ENCODE results near the gene NTSR1. TPM values are rescaled to one million over a fixed set of nuclear protein-coding genes. Genes with fewer than 3 reads are reported as not detected.

NTSR1 gene
- total RNA-seq, 4 donors from 2014 or later, result 0.04 to 0.13 TPM; not detected in 2

- no peaks in the 10 kb centered on the region for H3K4me1 ChIP-seq
- in situ Hi-C loops (cut with MboI; ENCODE audit: low sequenced_read_pairs in 4 of 4) (no loop called here), intact Hi-C loops (cut with DNase I; ENCODE audit: low total_unique reads) (no loop called here)
- TF ChIP-seq POLR2A (IDR thresholded peaks at IDR 0.05) (no peak), CTCF (IDR thresholded peaks at IDR 0.05 in 4 of 5, conservative IDR thresholded peaks at IDR 0.05 in 1 of 5) (no peak)
- no peak overlapping the region for H3K4me3 ChIP-seq
- no peak for ATAC-seq
- DNase-seq, result no peak
- no peak overlapping the region for H3K27ac ChIP-seq
- no peaks in the 10 kb centered on the region for H3K9me3 ChIP-seq
- H3K27me3 ChIP-seq, result peaks cover 9 to 19% (median 14%) of the 10 kb centered on the region in 3 donors
- H3K36me3 ChIP-seq, result no peaks in the 10 kb centered on the region
These were observed 11.6 kb upstream of the NTSR1 start for GRCh38 chr20:62696989-62697388.

- H3K9me3 ChIP-seq, result no peaks in the 10 kb centered on the region
- intact Hi-C loops (cut with DNase I; ENCODE audit: low total_unique reads) (no loop called here), in situ Hi-C loops (cut with MboI; ENCODE audit: low sequenced_read_pairs in 4 of 4) (no loop called here)
- no peaks in the 10 kb centered on the region for H3K36me3 ChIP-seq
- no peak for TF ChIP-seq CTCF (IDR thresholded peaks at IDR 0.05 in 4 of 5, conservative IDR thresholded peaks at IDR 0.05 in 1 of 5)
- no peak for TF ChIP-seq POLR2A (IDR thresholded peaks at IDR 0.05)
- no peaks in the 10 kb centered on the region for H3K4me1 ChIP-seq
- H3K4me3 ChIP-seq, result no peak overlapping the region
- H3K27me3 ChIP-seq, result peaks cover 9 to 18% (median 11%) of the 10 kb centered on the region in 3 donors
- no peak for ATAC-seq
- no peak overlapping the region for H3K27ac ChIP-seq
- no peak for DNase-seq
These were observed 11.1 kb upstream of the NTSR1 start for GRCh38 chr20:62697468-62697912.

GRCh38 chr20:62698231-62698630 is 10.4 kb upstream of the NTSR1 start:
- Histone ChIP-seq H3K36me3 (no peaks in the 10 kb centered on the region), H3K4me3 (no peak overlapping the region), H3K9me3 (no peaks in the 10 kb centered on the region), H3K4me1 (no peaks in the 10 kb centered on the region), H3K27ac (no peak overlapping the region), H3K27me3 (peaks cover 11 to 22% (median 13%) of the 10 kb centered on the region in 3 donors)
- intact Hi-C loops (cut with DNase I; ENCODE audit: low total_unique reads) (no loop called here), in situ Hi-C loops (cut with MboI; ENCODE audit: low sequenced_read_pairs in 4 of 4) (no loop called here)
- DNase-seq (no peak), ATAC-seq (no peak)
- TF ChIP-seq POLR2A (IDR thresholded peaks at IDR 0.05) (no peak), CTCF (IDR thresholded peaks at IDR 0.05 in 4 of 5, conservative IDR thresholded peaks at IDR 0.05 in 1 of 5) (no peak)

GRCh38 chr20:62699296-62699695 is 9.3 kb upstream of the NTSR1 start:
- in situ Hi-C loops (cut with MboI; ENCODE audit: low sequenced_read_pairs in 4 of 4), result no loop called here
- H3K27me3 ChIP-seq, result peaks cover 8 to 17% (median 13%) of the 10 kb centered on the region in 3 donors
- no peak for DNase-seq

More at GRCh38 chr20:62699296-62699695, 9.3 kb upstream of the NTSR1 start:
- ATAC-seq, result no peak
- Histone ChIP-seq H3K27ac (no peak overlapping the region), H3K4me3 (no peak overlapping the region), H3K36me3 (no peaks in the 10 kb centered on the region), H3K9me3 (no peaks in the 10 kb centered on the region), H3K4me1 (no peaks in the 10 kb centered on the region)
- intact Hi-C loops (cut with DNase I; ENCODE audit: low total_unique reads), result no loop called here
- TF ChIP-seq POLR2A (IDR thresholded peaks at IDR 0.05) (no peak), CTCF (IDR thresholded peaks at IDR 0.05 in 4 of 5, conservative IDR thresholded peaks at IDR 0.05 in 1 of 5) (no peak)
